Neural cell (in vitro differentiated cells): ENCODE measurements around the gene ATP9B. TPM values are rescaled to one million over a fixed set of nuclear protein-coding genes. Genes with fewer than 3 reads are reported as not detected.

ENCODE experiments used
- H2AFZ ChIP-seq: fragments of 200-600, 300-800 bp; sonication (generic), shearing (Covaris generic); 2 replicates; pipeline ENCODE4 v1.6.0; 2014; ENCODE audit warnings: low read depth, mild to moderate bottlenecking, antibody characterized with exemption, low read length, moderate library complexity
- H3F3A ChIP-seq: fragments of 200-600 bp; shearing (Covaris generic); 2 replicates; pipeline ENCODE4 v1.6.1; 2016; ENCODE audit warnings: mild to moderate bottlenecking, moderate library complexity, mixed read lengths, antibody characterized with exemption, low read length; ENCODE audit not compliant: insufficient read depth, poor library complexity, severe bottlenecking
- H3K27ac ChIP-seq: fragments of 200-600, 300-800 bp; sonication (generic), shearing (Covaris generic); 2 replicates; pipeline ENCODE4 v1.5.1; 2014; ENCODE audit warnings: mild to moderate bottlenecking, low read length, moderate library complexity
- H3K27me3 ChIP-seq: fragments of 300-800, 200-600 bp; sonication (generic), shearing (Covaris generic); 2 replicates; pipeline ENCODE4 v1.6.0; 2014; ENCODE audit warnings: mild to moderate bottlenecking, low read depth, low read length, moderate library complexity; ENCODE audit not compliant: insufficient read depth
- H3K36me3 ChIP-seq: fragments of 300-800, 200-600 bp; sonication (generic), shearing (Covaris generic); 2 replicates; pipeline ENCODE4 v1.5.1; 2014; ENCODE audit warnings: mild to moderate bottlenecking, antibody characterized with exemption, low read length, moderate library complexity; ENCODE audit not compliant: insufficient read depth
- H3K4me2 ChIP-seq: fragments of 300-800, 200-600 bp; sonication (generic), shearing (Covaris generic); 2 replicates; pipeline ENCODE4 v1.6.0; 2014; ENCODE audit warnings: mild to moderate bottlenecking, low read length
- H3K4me3 ChIP-seq: fragments of 300-800, 200-600 bp; sonication (generic), shearing (Covaris generic); 2 replicates; pipeline ENCODE4 v1.5.1; 2014; ENCODE audit warnings: mild to moderate bottlenecking, low read length, moderate library complexity
- H3K79me2 ChIP-seq: fragments of 200-600 bp; shearing (Covaris generic); replicated peaks from 2 replicates; pipeline ENCODE4 v1.6.0; 2014; ENCODE audit warnings: mild to moderate bottlenecking, low read length, moderate library complexity; ENCODE audit not compliant: insufficient read depth
- H3K9ac ChIP-seq: fragments of 300-800, 200-600 bp; sonication (generic), shearing (Covaris generic); 2 replicates; pipeline ENCODE4 v1.6.1; 2016; ENCODE audit warnings: mild to moderate bottlenecking, low read length, mixed read lengths
- H3K9me2 ChIP-seq: fragments of 200-600 bp; shearing (Covaris generic); 2 replicates; pipeline ENCODE4 v1.6.1; 2016; ENCODE audit warnings: mild to moderate bottlenecking, low read length, mixed read lengths; ENCODE audit not compliant: insufficient read depth
- H3K9me3 ChIP-seq: fragments of 200-600, 300-800 bp; sonication (generic), shearing (Covaris generic); 2 replicates; pipeline ENCODE4 v1.6.1; 2016; ENCODE audit warnings: mild to moderate bottlenecking, mixed run types, low read length, moderate library complexity, mixed read lengths
- H4K20me1 ChIP-seq: fragments of 200-600 bp; shearing (Covaris generic); 2 replicates; pipeline ENCODE4 v1.6.1; 2016; ENCODE audit warnings: mild to moderate bottlenecking, mixed run types; ENCODE audit not compliant: insufficient read depth
- EP300 ChIP-seq: fragments of 450-650 bp; conservative IDR thresholded peaks from 2 replicates; pipeline ENCODE4 v1.6.1; 2014; ENCODE audit warnings: antibody characterized with exemption, mild to moderate bottlenecking, moderate library complexity; ENCODE audit not compliant: poor library complexity, severe bottlenecking
- EZH2 ChIP-seq: fragments of 200-600, 300-800 bp; shearing (Covaris generic), sonication (generic); IDR thresholded peaks from 2 replicates; pipeline ENCODE4 v1.6.1; 2014; ENCODE audit warnings: antibody characterized with exemption, low read length, borderline replicate concordance, mild to moderate bottlenecking; ENCODE audit not compliant: insufficient read depth, poor library complexity, severe bottlenecking
- MXI1 ChIP-seq: fragments of 450-650 bp; conservative IDR thresholded peaks from 2 replicates; pipeline ENCODE4 v1.6.1; 2014; ENCODE audit warnings: antibody characterized with exemption, mild to moderate bottlenecking; ENCODE audit not compliant: poor library complexity, severe bottlenecking
- POLR2AphosphoS5 ChIP-seq: IDR thresholded peaks from 2 replicates; pipeline ENCODE4 v1.6.1; 2012
- RAD21 ChIP-seq: fragments of 450-650 bp; conservative IDR thresholded peaks from 2 replicates; pipeline ENCODE4 v1.6.1; 2014; ENCODE audit warnings: antibody characterized with exemption, mild to moderate bottlenecking, moderate library complexity
- SMC3 ChIP-seq: fragments of 450-650 bp; conservative IDR thresholded peaks from 2 replicates; pipeline ENCODE4 v1.6.1; 2014; ENCODE audit warnings: antibody characterized with exemption, mild to moderate bottlenecking, moderate library complexity; ENCODE audit not compliant: poor library complexity
- TAF1 ChIP-seq: IDR thresholded peaks from 2 replicates; pipeline ENCODE4 v1.6.1; 2012; ENCODE audit warnings: low read depth
- polyA plus RNA-seq: library from polyadenylated mRNA; depleted of rRNA; stranded (reverse); fragments of >200 nt; gene quantifications from 2 replicates; pipeline ENCODE4 v1.2.3, GENCODE V29; 2014
- TF ChIP-seq, protein P1 (sequence below): IDR thresholded peaks from 2 replicates; pipeline ENCODE4 v1.6.1; 2012; ENCODE audit warnings: borderline replicate concordance
- TF ChIP-seq, protein P2 (sequence below): fragments of 450-650 bp; IDR thresholded peaks from 2 replicates; pipeline ENCODE4 v1.5.1; 2014; ENCODE audit warnings: antibody characterized with exemption, mild to moderate bottlenecking, moderate library complexity; ENCODE audit not compliant: poor library complexity, severe bottlenecking

The ATP9B gene
- polyA plus RNA-seq, 1 donor from 2014 or later: 15.4 TPM

DNA sequence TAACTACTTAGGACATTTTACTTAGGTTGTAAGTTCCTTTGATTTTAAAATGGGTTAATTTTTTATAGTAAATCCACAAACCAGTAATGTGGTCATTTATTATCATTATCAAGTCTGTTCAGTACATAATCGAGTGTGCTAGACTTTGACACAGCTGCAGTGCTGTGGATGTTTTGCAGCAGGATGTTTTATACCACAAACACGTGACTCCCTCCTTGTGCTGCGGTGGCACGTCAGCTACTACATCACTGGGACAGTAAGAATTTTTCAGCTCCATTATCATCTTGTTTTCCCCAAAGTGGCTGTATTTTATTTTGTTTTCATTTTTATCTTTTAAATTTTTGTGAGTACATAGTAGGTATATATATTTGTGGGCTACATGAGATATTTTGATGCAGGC, 70.0 kb downstream of the ATP9B start:
- Histone ChIP-seq H3K27ac (no peak overlapping the region), H3K4me2 (no peak overlapping the region), H2AFZ (no peak overlapping the region), H3F3A (no peaks in the 10 kb centered on the region), H3K9ac (no peak overlapping the region), H4K20me1 (no peaks in the 10 kb centered on the region), H3K27me3 (no peaks in the 10 kb centered on the region), H3K9me3 (no peaks in the 10 kb centered on the region), H3K9me2 (no peaks in the 10 kb centered on the region), H3K36me3 (no peaks in the 10 kb centered on the region), H3K4me3 (no peak overlapping the region), H3K79me2 (no peaks in the 10 kb centered on the region)
- TF ChIP-seq, protein P1, sequence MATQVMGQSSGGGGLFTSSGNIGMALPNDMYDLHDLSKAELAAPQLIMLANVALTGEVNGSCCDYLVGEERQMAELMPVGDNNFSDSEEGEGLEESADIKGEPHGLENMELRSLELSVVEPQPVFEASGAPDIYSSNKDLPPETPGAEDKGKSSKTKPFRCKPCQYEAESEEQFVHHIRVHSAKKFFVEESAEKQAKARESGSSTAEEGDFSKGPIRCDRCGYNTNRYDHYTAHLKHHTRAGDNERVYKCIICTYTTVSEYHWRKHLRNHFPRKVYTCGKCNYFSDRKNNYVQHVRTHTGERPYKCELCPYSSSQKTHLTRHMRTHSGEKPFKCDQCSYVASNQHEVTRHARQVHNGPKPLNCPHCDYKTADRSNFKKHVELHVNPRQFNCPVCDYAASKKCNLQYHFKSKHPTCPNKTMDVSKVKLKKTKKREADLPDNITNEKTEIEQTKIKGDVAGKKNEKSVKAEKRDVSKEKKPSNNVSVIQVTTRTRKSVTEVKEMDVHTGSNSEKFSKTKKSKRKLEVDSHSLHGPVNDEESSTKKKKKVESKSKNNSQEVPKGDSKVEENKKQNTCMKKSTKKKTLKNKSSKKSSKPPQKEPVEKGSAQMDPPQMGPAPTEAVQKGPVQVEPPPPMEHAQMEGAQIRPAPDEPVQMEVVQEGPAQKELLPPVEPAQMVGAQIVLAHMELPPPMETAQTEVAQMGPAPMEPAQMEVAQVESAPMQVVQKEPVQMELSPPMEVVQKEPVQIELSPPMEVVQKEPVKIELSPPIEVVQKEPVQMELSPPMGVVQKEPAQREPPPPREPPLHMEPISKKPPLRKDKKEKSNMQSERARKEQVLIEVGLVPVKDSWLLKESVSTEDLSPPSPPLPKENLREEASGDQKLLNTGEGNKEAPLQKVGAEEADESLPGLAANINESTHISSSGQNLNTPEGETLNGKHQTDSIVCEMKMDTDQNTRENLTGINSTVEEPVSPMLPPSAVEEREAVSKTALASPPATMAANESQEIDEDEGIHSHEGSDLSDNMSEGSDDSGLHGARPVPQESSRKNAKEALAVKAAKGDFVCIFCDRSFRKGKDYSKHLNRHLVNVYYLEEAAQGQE: no peak

DNA sequence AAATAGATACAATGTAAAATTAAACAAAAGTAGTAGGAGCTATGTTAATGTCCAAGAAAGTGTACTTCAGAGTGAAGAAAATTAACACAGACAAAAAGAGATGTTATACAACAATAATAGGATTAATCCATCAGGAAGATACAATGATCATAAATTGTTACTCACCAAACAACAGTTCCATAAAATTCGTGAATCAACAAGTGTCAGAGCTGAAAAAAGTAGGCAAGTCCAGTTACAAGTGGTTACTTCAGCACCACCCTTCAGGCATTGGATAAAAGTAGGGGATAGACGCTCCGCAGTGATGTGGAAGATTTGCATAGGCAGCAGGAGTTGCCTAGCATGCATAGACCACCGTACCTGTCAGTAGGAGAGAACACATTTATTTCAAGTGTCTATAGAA, 77.8 kb downstream of the ATP9B start:
- H3K27ac ChIP-seq: no peak overlapping the region
- no peak overlapping the region for H2AFZ ChIP-seq
- no peak for TF ChIP-seq POLR2AphosphoS5
- TF ChIP-seq TAF1: no peak
- TF ChIP-seq EP300: no peak
- TF ChIP-seq, protein P1: no peak
- no peak for TF ChIP-seq MXI1
- no peak for TF ChIP-seq EZH2
- no peak for TF ChIP-seq SMC3
- no peak for TF ChIP-seq RAD21
- TF ChIP-seq, protein P2, sequence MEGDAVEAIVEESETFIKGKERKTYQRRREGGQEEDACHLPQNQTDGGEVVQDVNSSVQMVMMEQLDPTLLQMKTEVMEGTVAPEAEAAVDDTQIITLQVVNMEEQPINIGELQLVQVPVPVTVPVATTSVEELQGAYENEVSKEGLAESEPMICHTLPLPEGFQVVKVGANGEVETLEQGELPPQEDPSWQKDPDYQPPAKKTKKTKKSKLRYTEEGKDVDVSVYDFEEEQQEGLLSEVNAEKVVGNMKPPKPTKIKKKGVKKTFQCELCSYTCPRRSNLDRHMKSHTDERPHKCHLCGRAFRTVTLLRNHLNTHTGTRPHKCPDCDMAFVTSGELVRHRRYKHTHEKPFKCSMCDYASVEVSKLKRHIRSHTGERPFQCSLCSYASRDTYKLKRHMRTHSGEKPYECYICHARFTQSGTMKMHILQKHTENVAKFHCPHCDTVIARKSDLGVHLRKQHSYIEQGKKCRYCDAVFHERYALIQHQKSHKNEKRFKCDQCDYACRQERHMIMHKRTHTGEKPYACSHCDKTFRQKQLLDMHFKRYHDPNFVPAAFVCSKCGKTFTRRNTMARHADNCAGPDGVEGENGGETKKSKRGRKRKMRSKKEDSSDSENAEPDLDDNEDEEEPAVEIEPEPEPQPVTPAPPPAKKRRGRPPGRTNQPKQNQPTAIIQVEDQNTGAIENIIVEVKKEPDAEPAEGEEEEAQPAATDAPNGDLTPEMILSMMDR: no peak
- no peaks in the 10 kb centered on the region for H3K9me2 ChIP-seq
- no peak overlapping the region for H3K4me2 ChIP-seq
- no peaks in the 10 kb centered on the region for H3F3A ChIP-seq
- H3K9me3 ChIP-seq: no peaks in the 10 kb centered on the region
- no peak overlapping the region for H3K4me3 ChIP-seq
- H3K9ac ChIP-seq: no peak overlapping the region
- H3K36me3 ChIP-seq: no peaks in the 10 kb centered on the region
- no peaks in the 10 kb centered on the region for H3K79me2 ChIP-seq
- H4K20me1 ChIP-seq: no peaks in the 10 kb centered on the region
- no peaks in the 10 kb centered on the region for H3K27me3 ChIP-seq
